Fibroblast of lung (primary cell): ENCODE data around the gene CTNND2. TPM values are rescaled to one million over a fixed set of nuclear protein-coding genes. Genes with fewer than 3 reads are reported as not detected.
A peak's percentile ranks its signal among the peaks of the same experiment; 100 is the strongest.

Source experiments
- DNase-seq, 2 donors: peaks; one replicate each; pipeline versions ENCODE4 v3.0.0 to v3.0.0-alpha.2; 2010; ENCODE audit warnings: low read depth in 2 of 2
- H2AFZ ChIP-seq: 2 replicates; pipeline ENCODE4 v1.5.1; 2012; ENCODE audit warnings: low read length, control low read depth, inconsistent platforms
- H3K27ac ChIP-seq: 2 replicates; pipeline ENCODE4 v1.5.1; 2011; ENCODE audit warnings: low read length, control low read depth; ENCODE audit not compliant: insufficient read depth
- H3K27me3 ChIP-seq: 2 replicates; pipeline ENCODE4 v1.5.1; 2011; ENCODE audit warnings: mild to moderate bottlenecking, low read length; ENCODE audit not compliant: control insufficient read depth, insufficient read depth
- H3K36me3 ChIP-seq: 2 replicates; pipeline ENCODE4 v1.5.1; 2011; ENCODE audit warnings: low read length; ENCODE audit not compliant: control insufficient read depth, insufficient read depth
- H3K4me1 ChIP-seq: 2 replicates; pipeline ENCODE4 v1.5.1; 2011; ENCODE audit warnings: low read length; ENCODE audit not compliant: control insufficient read depth, insufficient read depth; ENCODE audit errors: extremely low read depth
- H3K4me2 ChIP-seq: 2 replicates; pipeline ENCODE4 v1.5.1; 2011; ENCODE audit warnings: low read length, control low read depth; ENCODE audit not compliant: insufficient read depth; ENCODE audit errors: extremely low read depth
- H3K4me3 ChIP-seq, 4 experiments: fragments of 200-600 bp in 1 of 4; sonication (generic) in 1 of 4; replicated peaks in 1 of 4; 2 replicates each; pipeline ENCODE4 v1.5.1; 2011 to 2016; ENCODE audit warnings: low read length in 4 of 4, low read depth in 3 of 4, mild to moderate bottlenecking in 3 of 4, control low read depth in 2 of 4, inconsistent platforms in 1 of 4, mixed read lengths in 1 of 4; ENCODE audit not compliant: insufficient read depth in 1 of 4; ENCODE audit errors: control extremely low read depth in 1 of 4
- H3K79me2 ChIP-seq: 2 replicates; pipeline ENCODE4 v1.5.1; 2012; ENCODE audit warnings: mild to moderate bottlenecking, low read length, inconsistent platforms; ENCODE audit not compliant: control insufficient read depth, insufficient read depth
- H3K9ac ChIP-seq: 2 replicates; pipeline ENCODE4 v1.5.1; 2011; ENCODE audit warnings: mild to moderate bottlenecking, low read length, control low read depth; ENCODE audit not compliant: insufficient read depth
- H3K9me3 ChIP-seq: 2 replicates; pipeline ENCODE4 v1.5.1; 2012; ENCODE audit warnings: low read depth, low read length; ENCODE audit not compliant: control insufficient read depth, insufficient read depth
- H4K20me1 ChIP-seq: 2 replicates; pipeline ENCODE4 v1.5.1; 2011; ENCODE audit warnings: low read length; ENCODE audit not compliant: control insufficient read depth, insufficient read depth; ENCODE audit errors: extremely low read depth
- EZH2 ChIP-seq: IDR thresholded peaks from 2 replicates; pipeline ENCODE4 v1.5.1; 2012; ENCODE audit warnings: low read length, control low read depth, mild to moderate bottlenecking; ENCODE audit errors: missing control alignments
- polyA plus RNA-seq, 2 donors: library from polyadenylated mRNA; depleted of rRNA in 1 of 2; stranded (reverse) in 1 of 2; unstranded in 1 of 2; fragments of >200 nt; gene quantifications; 2 replicates each; pipeline ENCODE4 v1.2.1, GENCODE V29; 2011 to 2012; ENCODE audit warnings: missing spikeins in 1 of 2
- total RNA-seq: library from RNA; depleted of rRNA; stranded (reverse); fragments of >200 nt; gene quantifications from 2 replicates; pipeline ENCODE4 v1.2.1, GENCODE V29; 2014
- TF ChIP-seq, protein P1 (sequence below), 2 donors: IDR thresholded peaks in 1 of 2; conservative IDR thresholded peaks in 1 of 2; 1 replicate in 1 of 2; 2 replicates in 1 of 2; pipeline ENCODE4 v1.5.1; 2011 to 2012; ENCODE audit warnings: low read length in 2 of 2, control low read depth in 1 of 2, inconsistent platforms in 1 of 2, low read depth in 1 of 2, mild to moderate bottlenecking in 1 of 2

CTNND2 gene
- total and polyA plus RNA-seq, 2 donors (not counting 1 experiment from before 2014, with no cell fraction given), result not detected

DNA sequence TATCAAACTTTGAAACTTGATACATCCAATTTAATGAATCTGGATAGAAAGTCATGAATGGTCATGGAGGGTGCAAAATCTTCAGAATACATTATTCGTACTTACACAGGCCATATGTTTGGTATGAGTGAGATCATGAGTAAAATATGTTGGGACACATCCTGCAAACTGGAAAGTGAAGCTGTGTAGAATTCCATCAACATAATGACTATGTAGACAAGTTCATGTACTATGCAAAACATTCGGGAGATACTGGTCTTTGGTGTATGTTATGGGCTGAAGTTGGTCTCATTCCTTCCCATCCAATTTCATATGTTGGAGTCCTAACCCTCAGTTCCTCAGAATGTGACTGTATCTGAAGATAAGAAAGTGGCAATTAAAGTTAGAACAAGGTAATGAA lies 18.1 kb upstream of the CTNND2 start:
- DNase-seq, result no peak
- Histone ChIP-seq H3K9ac (no peak overlapping the region), H3K27ac (no peak overlapping the region)

DNA sequence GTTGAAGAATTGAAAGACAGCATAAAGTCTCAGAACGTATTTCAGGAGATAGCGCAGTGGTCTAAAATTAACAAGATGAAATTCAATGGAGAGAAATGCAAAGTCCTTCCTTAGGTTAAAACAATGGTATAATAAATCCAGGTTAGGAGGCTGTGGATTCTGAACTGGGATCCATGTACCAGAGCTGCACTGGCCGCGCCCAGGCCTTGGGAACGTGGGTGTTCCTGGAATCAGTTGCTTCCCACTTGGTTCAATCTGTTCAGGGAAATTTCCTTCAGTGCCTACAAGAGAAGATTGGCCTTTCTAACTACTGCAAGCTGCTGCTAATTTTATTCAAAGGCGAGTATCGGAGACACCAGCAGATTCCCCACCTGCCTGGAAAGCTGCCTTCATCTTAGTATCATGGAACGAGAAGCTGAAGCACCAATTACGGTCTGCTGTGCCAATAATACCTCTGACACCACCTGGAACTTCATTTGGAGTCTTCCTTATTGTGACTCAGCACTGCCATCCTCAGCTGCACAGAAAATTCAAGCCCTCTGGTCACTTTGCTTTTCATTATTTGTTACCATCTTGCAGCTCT lies 14.3 kb upstream of the CTNND2 start:
- no peaks in the 10 kb centered on the region for H3K36me3 ChIP-seq
- DNase-seq, result no peak
- H3K9ac ChIP-seq, result no peak overlapping the region
- no peaks in the 10 kb centered on the region for H3K27me3 ChIP-seq
- no peak overlapping the region for H3K4me2 ChIP-seq
- no peak overlapping the region for H3K27ac ChIP-seq
- TF ChIP-seq, protein P1, sequence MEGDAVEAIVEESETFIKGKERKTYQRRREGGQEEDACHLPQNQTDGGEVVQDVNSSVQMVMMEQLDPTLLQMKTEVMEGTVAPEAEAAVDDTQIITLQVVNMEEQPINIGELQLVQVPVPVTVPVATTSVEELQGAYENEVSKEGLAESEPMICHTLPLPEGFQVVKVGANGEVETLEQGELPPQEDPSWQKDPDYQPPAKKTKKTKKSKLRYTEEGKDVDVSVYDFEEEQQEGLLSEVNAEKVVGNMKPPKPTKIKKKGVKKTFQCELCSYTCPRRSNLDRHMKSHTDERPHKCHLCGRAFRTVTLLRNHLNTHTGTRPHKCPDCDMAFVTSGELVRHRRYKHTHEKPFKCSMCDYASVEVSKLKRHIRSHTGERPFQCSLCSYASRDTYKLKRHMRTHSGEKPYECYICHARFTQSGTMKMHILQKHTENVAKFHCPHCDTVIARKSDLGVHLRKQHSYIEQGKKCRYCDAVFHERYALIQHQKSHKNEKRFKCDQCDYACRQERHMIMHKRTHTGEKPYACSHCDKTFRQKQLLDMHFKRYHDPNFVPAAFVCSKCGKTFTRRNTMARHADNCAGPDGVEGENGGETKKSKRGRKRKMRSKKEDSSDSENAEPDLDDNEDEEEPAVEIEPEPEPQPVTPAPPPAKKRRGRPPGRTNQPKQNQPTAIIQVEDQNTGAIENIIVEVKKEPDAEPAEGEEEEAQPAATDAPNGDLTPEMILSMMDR (conservative IDR thresholded peaks at IDR 0.05 in 1 of 2, IDR thresholded peaks at IDR 0.05 in 1 of 2; ENCODE audit: low read depth in 1 of 2, low read length in 2 of 2), result no peak
- TF ChIP-seq EZH2, result no peak
- no peaks in the 10 kb centered on the region for H3K9me3 ChIP-seq
- no peaks in the 10 kb centered on the region for H4K20me1 ChIP-seq
- no peaks in the 10 kb centered on the region for H3K4me1 ChIP-seq
- no peaks in the 10 kb centered on the region for H3K79me2 ChIP-seq
- H3K4me3 ChIP-seq, result no peak overlapping the region
- H2AFZ ChIP-seq, result no peak overlapping the region

More for the DNA sequence above, 18.1 kb upstream of the CTNND2 start:
- H3K4me2 ChIP-seq, result no peak overlapping the region
- no peak overlapping the region for H2AFZ ChIP-seq
- no peaks in the 10 kb centered on the region for H3K4me1 ChIP-seq
- no peak overlapping the region for H3K4me3 ChIP-seq
- H3K79me2 ChIP-seq, result no peaks in the 10 kb centered on the region
- no peaks in the 10 kb centered on the region for H4K20me1 ChIP-seq
- TF ChIP-seq EZH2, result no peak
- TF ChIP-seq, protein P1 (conservative IDR thresholded peaks at IDR 0.05 in 1 of 2, IDR thresholded peaks at IDR 0.05 in 1 of 2; ENCODE audit: low read depth in 1 of 2, low read length in 2 of 2), result no peak
- no peaks in the 10 kb centered on the region for H3K9me3 ChIP-seq
- no peaks in the 10 kb centered on the region for H3K36me3 ChIP-seq
- H3K27me3 ChIP-seq, result no peaks in the 10 kb centered on the region

DNA sequence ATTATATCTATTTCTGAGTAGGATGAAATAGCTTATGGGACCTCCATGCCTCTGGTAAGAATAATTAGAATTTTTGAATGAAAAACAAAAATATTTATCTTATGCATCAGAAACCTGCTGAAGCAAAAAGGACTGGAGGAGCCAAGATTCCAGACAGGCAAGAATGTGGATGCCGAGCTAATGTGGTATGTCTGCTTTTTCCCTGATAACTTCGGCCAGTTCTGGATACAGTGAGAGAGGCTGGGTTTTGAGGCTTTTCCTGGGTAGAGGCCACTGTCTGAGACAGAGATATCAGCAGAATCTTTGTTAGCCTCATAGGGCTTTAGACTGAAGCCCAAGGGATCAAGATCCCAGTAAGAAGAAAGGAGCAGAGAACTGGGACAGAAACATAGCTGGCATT lies 5.2 kb upstream of the CTNND2 start:
- Histone ChIP-seq H3K4me3 (no peak overlapping the region), H3K9me3 (no peaks in the 10 kb centered on the region), H3K9ac (no peak overlapping the region), H3K27me3 (no peaks in the 10 kb centered on the region), H3K36me3 (no peaks in the 10 kb centered on the region), H3K4me1 (no peaks in the 10 kb centered on the region), H4K20me1 (no peaks in the 10 kb centered on the region), H3K27ac (no peak overlapping the region), H3K4me2 (no peak overlapping the region), H2AFZ (no peak overlapping the region), H3K79me2 (no peaks in the 10 kb centered on the region)
- DNase-seq, result peak in 1 of 2 donors; percentile 51
- TF ChIP-seq, protein P1 (conservative IDR thresholded peaks at IDR 0.05 in 1 of 2, IDR thresholded peaks at IDR 0.05 in 1 of 2; ENCODE audit: low read depth in 1 of 2, low read length in 2 of 2), result no peak
- no peak for TF ChIP-seq EZH2
